ENCODE measurements around the gene SUMO3. TPM values are rescaled to one million over a fixed set of nuclear protein-coding genes. Genes with fewer than 3 reads are reported as not detected.

The SUMO3 gene
- total and polyA plus RNA-seq, 2 donors (not counting 3 experiments of a cell fraction or from before 2014, with no cell fraction given), result 102 to 123 TPM

GRCh38 chr21:44793592-44794374 is 24.1 kb downstream of the SUMO3 start:
- CTCF ChIA-PET, result interaction anchor here (0.6 to 2.1 kb wide), 79 partner anchors 8 to 496 kb away, joined by 3 to 125 read pairs (median 4); partner anchors contain the start of genes KRTAP10-6, KRTAP12-3, LRRC3 and SUMO3
- peaks cover 6% of the 10 kb centered on the region for H4K20me1 ChIP-seq (replicated peaks; ENCODE audit: control insufficient read depth, extremely low read depth, insufficient read depth, low read length)
- intact Hi-C loops (cut with micrococcal nuclease), result loop anchor here (1.0 kb wide), 1 partner anchor 38 kb away; no protein-coding TSS in a partner anchor

More at GRCh38 chr21:44793592-44794374, 24.1 kb downstream of the SUMO3 start:
- FAIRE-seq (no peak), DNase-seq (ENCODE audit: low read depth, low spot score) (no peak)
- no peak overlapping the region for H3K9ac ChIP-seq (replicated peaks; ENCODE audit: extremely low read depth, insufficient read depth, low read length)
- H3K79me2 ChIP-seq (ENCODE audit: control insufficient read depth, insufficient read depth, low read length), result peaks cover 88% of the 10 kb centered on the region
- no peaks in the 10 kb centered on the region for H3K27me3 ChIP-seq (ENCODE audit: control insufficient read depth in 2 of 2, insufficient read depth in 2 of 2, low read length in 2 of 2)
- H3K4me2 ChIP-seq (ENCODE audit: insufficient read depth, low read length), result no peak overlapping the region
- H2AFZ ChIP-seq (ENCODE audit: low read depth, low read length), result no peak overlapping the region
- BruUV-seq (replicated peaks), result no TSS peak
- H3K4me3 ChIP-seq (replicated peaks in 1 of 3; ENCODE audit: insufficient read depth in 1 of 3, low read depth in 1 of 3, low read length in 3 of 3), result no peak overlapping the region
- dilution Hi-C loops (cut with MboI; ENCODE audit: extremely low pct_ligation_motif_present, low sequenced_read_pairs), result no loop called here
- peaks cover 2 to 7% of the 10 kb centered on the region in 2 experiments for H3K36me3 ChIP-seq (ENCODE audit: control insufficient read depth in 2 of 2, extremely low read depth in 1 of 2, insufficient read depth in 2 of 2, low read length in 2 of 2)
- no peak overlapping the region for H3K27ac ChIP-seq (ENCODE audit: insufficient read depth, low read depth, low read length)
- TF ChIP-seq GATA2 (IDR thresholded peaks at IDR 0.05; ENCODE audit: insufficient read depth, insufficient read length, low read depth, low read length) (no peak), JUN (IDR thresholded peaks at IDR 0.05; ENCODE audit: borderline replicate concordance, insufficient read depth, insufficient read length, low read depth) (no peak), CTCF (IDR thresholded peaks at IDR 0.05; ENCODE audit: extremely low read depth in 1 of 2, insufficient read depth in 1 of 2, low read depth in 1 of 2, low read length in 2 of 2) (no peak), EZH2 (IDR thresholded peaks at IDR 0.05; ENCODE audit: borderline replicate concordance, low read depth, low read length, severe bottlenecking) (no peak), MAX (IDR thresholded peaks at IDR 0.05; ENCODE audit: insufficient read depth, insufficient read length) (no peak), POLR2A (IDR thresholded peaks at IDR 0.05; ENCODE audit: low read depth, low read length) (no peak), FOS (IDR thresholded peaks at IDR 0.05; ENCODE audit: borderline replicate concordance, insufficient read depth, low read length) (no peak), MYC (IDR thresholded peaks at IDR 0.05; ENCODE audit: low read depth, low read length) (no peak), POLR2AphosphoS5 (IDR thresholded peaks at IDR 0.05; ENCODE audit: insufficient read depth, low read depth, low read length) (no peak)
- H3K4me1 ChIP-seq (ENCODE audit: control insufficient read depth, extremely low read depth, insufficient read depth, low read length), result no peaks in the 10 kb centered on the region
- no peaks in the 10 kb centered on the region for H3K9me3 ChIP-seq (replicated peaks; ENCODE audit: control insufficient read depth, insufficient read depth, low read length)
- no peaks in the 10 kb centered on the region for H3K9me1 ChIP-seq (replicated peaks; ENCODE audit: control insufficient read depth, extremely low read depth, insufficient read depth, low read length)
- POLR2A ChIA-PET, result no interaction called here

Data from endothelial cell of umbilical vein (primary cell).